Superior temporal gyrus (tissue), 1 donor: ENCODE results near the gene KCNH1.

Experiments used
- DNase-seq: peaks from one replicate; pipeline ENCODE4 v3.0.0-alpha.2; 2016; ENCODE audit errors: extremely low spot score

KCNH1 gene

GRCh38 chr1:211133836-211134669 is at the start of gene KCNH1:
Gene KCNH1 (minus strand): TSS chr1:211134148. CDS start chr1:211133945, 203 bp downstream.
- DNase-seq, result peak; percentile 94

- no peak for DNase-seq
These were observed 48.8 kb upstream of the KCNH1 start for GRCh38 chr1:211182746-211183145.

GRCh38 chr1:211174375-211174774 is 40.4 kb upstream of the KCNH1 start:
- DNase-seq, result no peak

GRCh38 chr1:211172657-211173056 is 38.7 kb upstream of the KCNH1 start:
- no peak for DNase-seq

- DNase-seq, result no peak
These were observed 35.4 kb upstream of the KCNH1 start for GRCh38 chr1:211169353-211169752.

GRCh38 chr1:211158866-211159265 is 24.9 kb upstream of the KCNH1 start:
- no peak for DNase-seq

- no peak for DNase-seq
These were observed 21.1 kb upstream of the KCNH1 start for GRCh38 chr1:211155040-211155439.

GRCh38 chr1:211153932-211154331 is 20.0 kb upstream of the KCNH1 start:
- DNase-seq, result no peak

- no peak for DNase-seq
These were observed 14.4 kb upstream of the KCNH1 start for GRCh38 chr1:211148366-211148765.

GRCh38 chr1:211145944-211146343 is 12.0 kb upstream of the KCNH1 start:
- DNase-seq, result no peak

- DNase-seq, result peak; percentile 89
These were observed 1.5 kb upstream of the KCNH1 start for GRCh38 chr1:211135342-211135950.

- peak; percentile 60 for DNase-seq
These were observed 534 bp downstream of the KCNH1 start for GRCh38 chr1:211133393-211133835.

- DNase-seq, result peak; percentile 65
These were observed 1.1 kb downstream of the KCNH1 start for GRCh38 chr1:211132721-211133392.

- DNase-seq, result peak; percentile 59
These were observed 4.2 kb downstream of the KCNH1 start for GRCh38 chr1:211129776-211130175.

- no peak for DNase-seq
These were observed 6.8 kb downstream of the KCNH1 start for GRCh38 chr1:211127166-211127565.

- no peak for DNase-seq
These were observed 7.3 kb downstream of the KCNH1 start for GRCh38 chr1:211126622-211127021.

GRCh38 chr1:211118407-211119102 is 15.4 kb downstream of the KCNH1 start:
- no peak for DNase-seq

- no peak for DNase-seq
These were observed 19.5 kb downstream of the KCNH1 start for GRCh38 chr1:211114446-211114845.

- no peak for DNase-seq
These were observed 20.4 kb downstream of the KCNH1 start for GRCh38 chr1:211113566-211113965.

GRCh38 chr1:211111351-211111750 is 22.6 kb downstream of the KCNH1 start:
- DNase-seq, result no peak

- no peak for DNase-seq
These were observed 32.5 kb downstream of the KCNH1 start for GRCh38 chr1:211101481-211101880.

GRCh38 chr1:211099393-211099792 is 34.6 kb downstream of the KCNH1 start:
- no peak for DNase-seq
